Inflammatory macrophage treated with lipopolysaccharide for 1 hour (primary cell): ENCODE results near the gene NPHP1.
"Not testable (repeated sequence)": the region's sequence is repeated elsewhere in the genome, so short reads cannot be mapped to it uniquely, and the experiment has no call there.

Experiments used
- DNase-seq, 2 donors: peaks; one replicate each; pipeline ENCODE4 v3.0.0-alpha.2; 2020 to 2022

The NPHP1 gene

DNA sequence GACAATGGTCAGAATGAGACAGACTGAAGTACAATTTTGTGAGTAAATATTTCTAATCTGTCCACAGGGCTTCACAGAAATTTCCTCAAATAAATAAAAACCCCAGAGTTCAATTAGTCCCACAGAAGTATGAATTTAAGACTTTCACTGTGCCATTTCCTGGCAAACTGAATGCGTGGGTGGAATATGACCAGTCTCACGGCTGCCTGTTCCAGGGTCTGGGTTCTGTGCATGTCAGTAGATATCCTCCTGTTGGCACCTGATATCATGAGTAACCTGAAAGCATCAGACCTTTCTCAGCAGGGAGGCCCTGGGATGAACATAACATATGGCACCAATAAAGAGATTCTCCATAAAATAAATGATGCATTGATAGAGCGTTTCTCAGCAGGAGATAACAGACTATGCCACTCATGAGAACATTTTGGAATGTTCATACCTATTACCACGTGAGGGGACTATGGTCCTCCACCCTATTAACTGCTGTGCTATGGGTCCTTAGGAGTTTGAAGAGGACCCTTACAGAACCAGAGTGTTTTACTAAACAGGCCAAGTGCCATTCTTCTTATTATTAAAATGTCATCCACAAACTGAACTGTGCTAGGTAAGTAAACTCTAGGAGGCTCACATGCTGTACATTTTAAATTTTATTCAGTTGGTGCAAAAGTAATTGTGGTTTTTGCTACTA lies 78.6 kb downstream of the NPHP1 start:
- no peak for DNase-seq

DNA sequence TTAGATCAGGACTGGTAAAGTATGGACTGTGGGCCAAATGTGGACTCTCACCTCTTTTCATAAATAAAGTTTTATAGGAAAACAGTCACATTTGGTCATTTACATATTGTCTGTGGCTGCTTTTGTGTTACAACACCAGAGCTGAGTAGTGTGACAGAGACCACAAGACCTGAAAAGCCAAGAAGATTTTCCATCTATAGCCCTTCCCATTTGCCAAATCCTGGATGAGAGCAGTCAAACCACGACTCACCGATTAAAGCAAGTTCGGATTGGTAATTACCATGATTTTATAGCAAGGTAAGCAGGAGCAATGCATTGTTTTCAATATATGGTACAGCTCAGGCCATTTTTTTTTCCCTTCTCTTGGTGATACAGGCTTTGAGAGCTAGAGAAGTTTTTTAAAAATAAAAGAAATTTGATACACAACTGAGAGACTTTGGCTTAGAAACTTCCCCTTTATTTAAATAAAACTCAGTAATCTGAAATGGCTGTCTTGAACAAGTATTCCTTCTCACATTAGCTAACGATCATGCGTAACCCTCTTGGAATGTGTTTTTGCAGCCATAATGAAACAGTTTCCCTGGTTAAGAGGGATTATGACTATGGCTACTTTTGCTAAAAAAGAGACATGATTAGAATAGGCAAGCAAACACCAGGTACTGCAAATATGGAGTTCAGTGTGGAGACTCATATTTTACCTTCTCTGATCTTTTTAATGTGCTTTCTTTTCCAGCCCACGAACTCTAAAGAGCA lies 79.7 kb downstream of the NPHP1 start:
- DNase-seq: no peak

DNA sequence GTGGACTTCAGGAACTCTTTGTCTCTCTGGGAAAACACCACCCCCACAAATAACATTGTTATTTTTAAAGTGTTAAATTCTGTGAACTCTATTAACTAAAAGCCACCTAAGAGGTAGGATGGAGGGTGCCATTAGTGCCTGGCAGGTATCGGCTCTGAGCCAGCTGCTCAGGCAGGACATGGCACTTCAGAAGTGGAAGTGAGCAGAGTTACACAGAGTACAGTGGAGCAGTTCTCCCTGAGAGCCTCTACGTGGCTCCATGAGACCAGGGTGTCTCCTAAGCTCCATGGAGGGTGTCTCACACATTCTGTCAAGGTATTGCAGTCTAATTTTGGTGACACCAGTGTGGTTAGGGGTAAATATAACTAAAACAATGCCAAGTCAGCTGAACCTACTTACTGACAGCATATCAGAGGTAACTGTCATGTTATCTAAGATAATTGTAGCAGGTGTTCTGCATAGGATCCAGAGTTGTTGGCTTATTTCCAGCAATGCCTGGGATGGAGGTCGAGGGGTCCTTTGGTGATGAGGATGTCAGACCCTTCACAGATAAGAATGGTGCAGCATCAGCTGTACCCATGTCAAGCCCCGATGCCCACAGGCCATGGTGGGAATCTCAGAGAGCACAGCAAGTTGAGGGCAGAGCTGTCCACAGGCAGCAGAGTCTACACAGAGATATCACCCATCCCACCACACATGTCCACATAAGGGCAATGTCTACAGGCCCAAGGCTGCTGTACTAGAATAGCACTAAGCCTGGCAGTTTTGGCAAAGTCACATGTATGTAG lies 80.6 kb downstream of the NPHP1 start:
- DNase-seq: no peak

DNA sequence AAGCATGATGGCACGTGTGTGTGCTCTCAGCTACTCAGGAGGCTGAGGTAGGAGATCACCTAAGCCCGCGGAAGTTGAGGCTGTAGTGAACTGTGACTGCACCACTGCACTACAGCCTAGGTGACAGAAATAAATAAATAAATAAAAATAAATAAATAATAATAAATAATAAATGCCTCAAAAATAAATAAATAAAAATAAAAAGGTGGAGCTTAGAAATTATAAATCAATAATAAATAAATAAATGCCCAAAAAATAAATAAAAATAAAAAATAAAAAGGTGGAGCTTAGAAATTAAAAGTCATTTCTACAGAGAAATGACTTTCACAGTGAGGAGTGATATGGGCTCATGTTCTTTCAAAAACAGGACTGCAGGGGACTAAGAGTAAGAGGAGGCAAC lies 83.2 kb downstream of the NPHP1 start:
- DNase-seq: no peak

DNA sequence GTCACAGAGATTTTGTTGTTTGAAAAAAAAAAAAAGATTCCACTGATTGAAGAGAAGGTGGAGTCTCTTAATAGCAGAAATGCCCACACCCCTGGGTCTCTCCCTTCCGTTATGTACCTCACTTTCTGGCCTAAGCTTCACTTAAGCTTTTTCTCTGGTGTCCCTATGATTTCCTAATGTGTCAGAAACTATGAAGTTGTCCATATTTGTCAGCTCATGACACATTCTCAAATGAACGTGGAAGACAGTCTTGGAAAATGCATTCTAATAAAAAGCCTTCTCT lies 83.8 kb downstream of the NPHP1 start:
- DNase-seq: no peak

DNA sequence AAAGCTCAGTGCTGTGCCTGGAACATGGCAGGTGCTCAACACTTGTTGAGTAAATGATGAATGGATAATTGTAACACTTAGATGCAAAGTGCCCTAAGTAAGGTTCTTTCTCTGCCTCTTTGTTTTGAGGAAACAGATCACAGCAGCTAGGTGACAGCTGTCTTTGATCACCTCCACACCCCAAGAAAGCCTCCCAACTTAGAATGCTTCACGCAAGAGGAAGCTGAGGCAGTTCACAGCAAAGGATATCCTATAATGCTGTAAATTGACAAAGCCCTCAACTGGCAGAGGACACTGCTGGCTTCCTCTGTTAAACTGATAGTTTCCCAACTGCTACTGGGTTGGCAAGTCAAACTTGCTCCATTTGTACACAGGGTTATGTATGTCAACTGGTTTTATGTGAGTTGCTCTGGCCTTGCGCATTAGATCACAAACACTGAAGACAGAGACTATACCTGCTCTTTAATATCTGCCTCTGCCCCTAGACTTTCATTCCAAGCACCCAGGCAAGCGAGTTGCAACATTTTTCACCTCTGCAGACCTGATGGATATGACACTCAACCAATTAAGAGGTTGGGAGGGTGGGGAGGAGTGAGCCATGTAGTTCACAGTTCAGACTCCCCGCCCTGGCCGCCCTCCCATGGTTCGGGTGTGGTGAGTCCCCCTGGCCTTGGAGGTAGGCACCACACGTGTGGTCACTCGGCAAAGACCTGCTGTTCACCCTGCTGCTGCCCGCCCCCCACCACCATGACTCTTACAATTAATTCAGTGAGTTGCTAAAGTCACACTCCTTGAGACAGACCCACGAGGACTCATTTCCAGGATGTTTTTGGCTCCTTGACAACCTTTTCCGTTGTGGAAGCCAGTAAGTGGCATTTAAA lies 84.4 kb downstream of the NPHP1 start:
- DNase-seq: no peak

DNA sequence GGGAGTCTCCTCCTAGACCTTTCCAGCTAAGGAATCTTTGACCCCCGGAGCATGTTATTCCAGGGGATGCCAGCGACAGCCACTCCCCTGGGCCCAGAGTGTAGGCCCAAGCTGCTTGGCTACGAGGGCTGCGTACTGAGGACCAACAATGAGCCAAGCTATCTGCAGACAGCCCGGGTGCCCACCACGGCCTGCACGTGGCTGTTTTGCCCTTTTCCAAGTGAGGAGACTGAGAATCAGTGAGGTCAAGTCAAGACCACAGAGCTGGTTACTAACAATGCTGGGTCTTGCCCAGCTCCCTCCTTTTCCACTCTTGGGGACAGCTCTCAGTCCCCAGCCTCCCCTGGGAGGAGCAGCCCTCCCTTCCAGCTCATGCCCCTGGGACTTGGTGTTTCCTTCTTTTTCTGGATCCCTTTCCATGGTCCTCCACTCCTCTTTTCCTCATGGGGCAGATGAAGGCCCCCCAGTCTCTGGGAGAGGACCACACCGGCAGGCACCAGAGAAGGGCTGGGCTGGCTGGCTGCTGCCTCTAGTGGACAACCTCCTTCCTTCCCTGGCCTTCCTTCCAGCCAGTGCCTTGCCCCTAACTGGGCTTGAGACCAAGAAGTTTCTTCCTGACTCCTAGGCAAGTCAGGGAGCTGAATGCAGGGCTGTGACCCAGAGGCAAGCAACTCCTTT lies 88.6 kb downstream of the NPHP1 start:
- no peak for DNase-seq

DNA sequence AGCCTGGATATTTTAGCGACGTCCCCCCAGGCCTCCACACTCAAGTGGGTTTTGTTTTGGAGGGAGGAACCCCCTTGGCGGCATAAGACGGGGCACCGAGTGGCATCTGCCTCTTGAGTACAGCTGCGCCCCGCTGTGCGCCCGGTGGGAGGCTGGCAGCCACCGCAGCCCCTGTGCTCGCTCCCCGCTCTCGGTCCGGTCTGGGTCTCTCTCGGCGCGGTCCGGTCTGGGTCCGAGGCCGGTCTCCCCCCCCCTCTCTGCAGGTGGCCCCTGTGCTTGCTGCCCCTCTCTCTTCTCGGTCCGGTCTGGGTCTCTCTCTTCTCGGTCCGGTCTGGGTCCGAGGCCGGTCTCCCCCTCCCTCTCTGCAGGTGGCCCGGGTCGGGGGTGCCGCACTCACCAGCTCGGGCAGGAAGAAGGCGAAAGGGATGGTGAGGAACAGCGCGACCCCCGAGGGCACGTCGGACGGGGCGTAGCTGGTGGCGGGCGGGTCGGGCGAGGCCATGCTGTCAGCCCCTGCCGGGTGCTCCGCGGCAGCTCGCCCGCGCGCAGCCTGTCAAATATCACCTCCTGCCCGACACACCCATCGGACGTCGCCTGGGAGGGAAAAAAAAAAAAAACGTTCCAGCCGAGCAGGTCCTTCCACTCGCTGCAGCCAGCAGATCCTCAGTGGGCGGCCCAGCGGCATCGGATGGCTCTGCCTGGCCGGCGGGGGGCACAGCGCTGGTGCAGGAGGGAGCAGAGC lies 89.4 kb downstream of the NPHP1 start, which contains the start of gene MALL:
Gene MALL, minus strand, starts transcription at position 532 of the 742 bp plus-strand sequence. Its CDS starts 30 bp downstream, at position 502.
- no peak for DNase-seq

DNA sequence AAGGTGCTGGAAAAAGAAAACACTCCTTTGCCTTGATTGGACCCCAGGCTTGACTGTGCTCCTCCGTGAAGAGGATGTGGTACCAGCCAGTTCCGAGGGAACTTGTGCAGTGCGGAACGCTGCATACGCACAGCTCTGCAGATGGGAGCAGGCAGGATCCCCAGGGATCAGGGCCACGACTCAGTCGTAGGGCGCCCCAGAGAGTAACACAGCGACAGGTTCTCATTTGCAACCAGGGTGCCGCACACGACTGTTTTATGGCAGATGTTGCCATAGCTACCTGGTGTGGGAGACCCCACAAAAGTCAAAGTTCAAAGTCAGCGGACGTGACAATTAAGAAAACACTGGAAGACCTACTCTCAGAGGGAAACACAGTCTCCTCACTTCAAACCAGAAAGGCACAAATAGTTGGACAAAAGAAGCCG lies 90.0 kb downstream of the NPHP1 start:
- no peak for DNase-seq

DNA sequence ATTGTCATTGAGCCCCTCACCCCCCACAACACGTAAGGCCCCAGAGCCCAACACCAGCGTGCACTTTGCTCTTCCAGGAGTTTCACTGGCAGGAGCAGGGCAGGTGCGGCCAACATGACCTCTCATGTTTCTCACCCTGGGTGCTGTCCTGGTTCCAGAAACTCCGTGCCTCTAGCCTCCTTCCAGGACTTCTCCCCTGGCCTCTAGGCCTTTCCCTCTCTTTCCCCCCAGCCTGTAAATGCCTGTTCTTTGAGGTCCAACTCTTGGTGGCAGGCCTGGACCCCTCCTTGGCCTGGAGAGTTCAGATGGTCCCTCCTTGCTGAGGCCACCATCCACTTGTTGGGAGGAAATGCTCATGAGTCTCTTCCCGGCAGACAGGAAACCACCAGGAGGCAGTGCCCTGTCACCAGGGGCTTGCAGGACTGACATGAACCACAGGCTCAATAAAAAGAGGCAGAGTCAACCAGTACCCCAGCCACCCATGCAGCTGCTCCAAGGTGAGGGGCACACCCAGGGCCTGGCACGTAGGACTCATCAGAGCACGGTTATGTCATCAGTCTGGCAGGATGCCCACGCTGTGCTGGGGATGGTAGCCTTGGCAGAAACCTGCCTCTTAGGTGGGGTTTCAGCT lies 90.7 kb downstream of the NPHP1 start:
- DNase-seq: no peak

DNA sequence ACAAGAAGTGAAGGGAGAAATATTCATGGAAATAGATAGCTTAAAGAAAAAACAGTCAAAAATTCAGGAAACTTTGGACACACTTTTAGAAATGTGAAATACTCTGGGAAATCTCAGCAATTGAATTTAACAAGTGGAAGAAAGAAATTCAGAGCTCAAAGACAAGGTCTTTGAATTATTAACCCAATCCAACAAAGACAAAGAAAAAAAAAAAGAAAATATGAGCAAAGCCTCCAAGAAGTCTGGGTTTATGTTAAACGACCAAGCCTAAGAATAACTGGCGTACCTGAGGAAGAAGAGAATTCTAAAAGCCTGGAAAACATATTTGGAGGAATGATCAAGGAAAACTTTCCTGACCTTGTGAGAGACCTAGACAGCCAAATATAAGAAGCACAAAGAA lies 96.5 kb downstream of the NPHP1 start:
- not testable (repeated sequence) for DNase-seq

DNA sequence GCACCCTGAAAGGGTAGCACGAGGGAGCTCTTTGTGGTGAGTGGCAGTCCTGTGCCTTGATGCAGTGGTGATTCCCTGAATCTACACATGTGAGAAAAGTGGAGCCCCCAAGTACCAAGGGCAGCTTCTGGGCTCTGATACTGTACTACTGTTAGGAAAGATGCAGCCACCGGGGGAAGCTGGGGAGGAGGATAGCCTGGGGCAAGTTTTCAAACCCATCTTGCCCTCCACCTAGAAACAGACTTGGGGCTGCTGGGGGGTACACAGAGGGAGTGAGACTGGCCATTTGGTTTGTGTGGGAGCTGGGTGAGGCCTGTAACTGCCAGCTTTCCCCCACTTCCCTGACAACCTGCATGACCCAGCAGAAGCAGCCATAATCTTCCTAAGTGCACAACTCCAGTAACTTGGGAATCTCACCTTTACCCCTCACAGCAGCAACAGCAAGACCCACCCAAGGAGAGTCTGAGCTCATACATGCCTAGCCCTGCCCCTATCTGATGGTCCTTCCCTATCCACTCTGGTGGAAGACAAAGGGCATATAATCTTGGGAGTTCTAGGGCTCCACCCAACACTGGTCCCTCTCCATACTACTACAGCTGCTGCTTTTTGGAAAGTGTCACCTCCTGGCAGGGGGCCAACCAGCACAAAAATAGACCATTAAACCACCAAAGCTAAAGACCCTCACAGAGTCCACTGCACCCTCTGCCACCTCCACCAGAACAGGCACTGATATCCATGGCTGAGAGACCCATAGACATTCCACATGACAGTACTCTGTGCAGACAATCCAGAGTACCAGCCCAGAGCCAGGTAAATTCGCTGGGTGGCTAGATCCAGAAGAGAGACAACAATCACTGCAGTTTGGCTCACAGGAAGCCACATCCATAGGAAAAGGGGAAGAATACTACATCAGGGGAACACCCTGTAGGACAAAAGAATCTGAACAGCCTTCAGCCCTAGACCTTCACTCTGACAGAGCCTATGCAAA lies 97.4 kb downstream of the NPHP1 start:
- no peak for DNase-seq

DNA sequence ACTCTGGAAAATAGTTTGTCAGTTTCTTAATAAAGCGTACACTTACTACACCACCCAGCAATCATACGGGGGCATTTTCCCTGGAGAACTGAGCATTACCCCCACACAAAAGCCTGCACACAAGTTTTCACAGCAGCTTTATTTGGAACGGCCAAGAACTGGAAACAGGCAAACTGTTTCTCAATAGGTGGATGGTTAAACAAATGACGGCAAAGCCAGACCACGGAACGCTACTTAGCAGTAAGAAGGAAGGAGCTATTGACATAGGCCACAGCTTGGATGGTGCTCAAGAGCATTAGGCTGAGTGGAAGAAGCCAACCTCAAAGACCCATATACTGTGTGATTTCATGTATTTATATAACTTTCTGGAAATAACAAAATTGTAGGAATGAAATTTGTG lies 98.2 kb downstream of the NPHP1 start:
- no peak for DNase-seq

DNA sequence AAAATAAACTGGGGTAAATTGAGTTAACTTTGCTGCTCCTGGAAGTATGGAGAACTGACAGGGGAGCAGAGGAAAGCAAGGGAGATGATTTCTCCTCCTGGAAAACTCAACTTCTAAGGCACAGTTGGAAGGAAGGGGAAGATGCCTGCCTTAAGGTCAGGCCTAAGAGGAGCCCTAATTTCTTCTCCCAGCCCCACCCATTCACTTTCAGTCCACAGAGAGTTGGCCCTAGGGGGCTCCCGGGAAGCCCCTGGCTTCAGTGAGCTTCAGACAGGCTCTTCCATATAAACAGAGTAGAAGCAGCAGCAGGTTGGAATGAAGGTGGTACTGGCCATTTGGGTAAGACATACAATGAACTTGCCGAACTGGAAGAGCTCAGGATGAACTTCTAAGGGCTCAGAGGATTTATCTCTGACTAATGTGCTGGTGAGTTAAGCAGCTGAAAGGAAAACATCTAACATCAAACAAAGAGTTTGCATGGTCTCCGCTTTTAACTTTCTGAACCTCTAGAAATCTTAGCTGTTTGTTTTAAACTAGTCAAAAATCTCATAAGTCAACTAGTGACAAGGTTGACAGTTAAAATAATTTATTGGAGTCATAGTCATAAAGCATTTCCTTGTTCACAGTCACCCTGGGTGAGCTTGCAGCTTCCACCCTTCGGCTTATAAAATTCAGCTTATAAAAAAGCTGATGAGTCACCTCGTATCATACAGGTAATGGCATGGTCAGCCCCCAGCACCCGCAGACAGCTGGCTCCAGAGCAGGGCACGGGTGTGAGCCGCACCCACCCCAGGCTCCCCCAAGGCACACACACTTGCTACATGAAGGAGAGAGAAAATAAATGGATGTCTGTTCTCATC lies 99.0 kb downstream of the NPHP1 start:
- DNase-seq: no peak

DNA sequence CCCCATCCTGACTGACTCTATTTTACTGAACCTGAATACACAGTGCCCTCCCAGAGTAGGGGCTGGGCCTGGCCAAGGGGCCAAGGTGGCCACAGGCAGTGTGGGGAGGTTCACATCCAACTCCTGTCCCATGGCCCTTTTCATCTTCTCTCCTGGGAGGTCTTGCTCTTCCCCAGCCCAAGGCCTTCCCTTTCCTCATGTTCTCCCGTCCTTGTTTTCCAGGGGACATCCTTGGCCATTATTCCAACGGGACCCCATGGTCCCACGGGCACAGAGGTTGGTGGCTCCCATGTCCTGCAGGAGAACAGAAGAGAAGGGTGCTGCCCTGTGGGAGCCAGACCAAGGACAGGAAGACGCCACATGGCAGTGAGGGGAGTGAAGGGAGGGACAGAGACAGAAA lies 99.6 kb downstream of the NPHP1 start:
- no peak for DNase-seq

DNA sequence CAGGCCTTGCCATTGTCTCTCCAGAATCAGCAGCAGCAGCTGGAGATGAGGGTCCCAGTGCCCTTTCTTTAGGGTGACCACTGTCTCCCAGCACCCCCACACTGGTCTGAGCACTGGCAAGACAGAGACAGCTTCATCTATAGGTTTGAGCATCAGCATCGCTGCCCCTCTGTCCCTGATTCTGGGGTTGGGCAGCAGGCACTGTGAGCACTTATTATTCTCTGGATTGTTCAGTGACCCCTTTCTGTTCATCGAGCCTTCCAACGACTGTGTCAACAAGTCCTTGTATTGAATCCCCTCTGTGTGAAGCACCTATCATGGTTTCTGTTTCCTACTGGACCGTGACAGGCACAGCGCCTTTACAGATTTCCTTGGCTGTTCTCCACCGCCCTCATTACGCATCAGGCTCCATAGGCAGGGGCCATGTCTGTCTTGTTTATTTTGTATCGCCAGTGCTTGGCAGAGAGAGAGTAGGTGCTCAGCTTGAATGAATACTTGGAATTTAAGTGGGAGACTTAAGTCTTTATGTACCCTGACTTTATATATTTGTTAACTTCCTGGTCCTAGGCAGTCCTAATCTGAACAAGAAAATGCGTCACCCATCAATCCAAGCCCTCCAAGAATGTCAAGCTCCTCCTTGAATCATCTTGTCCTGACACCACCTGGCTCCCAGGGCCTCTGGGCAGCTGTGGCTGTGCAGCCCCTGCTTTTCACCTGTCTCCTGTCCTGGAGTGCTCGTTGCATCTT lies 100.6 kb downstream of the NPHP1 start:
- no peak for DNase-seq

DNA sequence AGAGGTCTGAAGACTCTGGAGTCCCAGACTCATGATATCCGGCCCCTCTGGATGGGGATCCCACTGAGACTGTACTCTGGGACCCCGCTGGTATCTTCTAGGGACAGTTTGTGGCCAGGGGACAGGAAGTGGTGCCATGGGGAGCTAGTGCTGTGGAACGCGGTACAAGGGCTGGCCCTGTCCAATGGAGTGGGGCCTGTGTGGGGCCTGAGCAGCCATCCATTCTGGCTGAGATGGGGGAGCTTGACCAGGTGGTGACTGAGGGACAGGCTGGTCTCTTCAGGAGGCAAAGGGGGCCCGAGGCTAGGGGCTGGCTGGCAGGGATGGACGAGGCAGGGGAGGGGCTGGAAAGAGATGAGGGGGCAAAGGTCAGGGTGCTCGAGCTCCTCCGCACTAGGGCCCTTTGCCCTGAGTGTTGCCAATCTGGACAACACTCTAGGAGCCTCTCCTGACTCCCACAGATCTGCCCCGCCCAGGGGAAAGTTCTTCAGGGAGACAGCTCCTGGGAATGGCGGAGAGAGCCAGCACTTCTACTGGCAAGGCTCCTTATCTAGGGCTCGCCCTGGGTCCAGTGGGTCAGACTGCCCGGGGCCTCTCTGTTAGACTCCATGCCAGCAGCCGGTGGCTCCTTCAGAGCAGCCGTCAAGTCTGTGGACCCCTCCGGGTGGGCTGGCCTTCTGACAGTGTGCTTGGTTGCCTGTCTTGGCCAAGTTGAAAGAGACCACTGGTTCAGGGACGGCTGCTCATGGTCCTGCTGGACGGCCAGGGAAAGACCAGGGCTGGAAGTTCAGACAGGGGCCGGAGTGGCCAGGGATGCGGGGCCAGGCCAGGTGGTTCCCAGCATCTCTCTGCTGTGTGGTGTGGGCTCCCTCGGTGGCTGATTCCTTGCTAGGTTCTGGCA lies 101.5 kb downstream of the NPHP1 start:
- no peak for DNase-seq
